GM18909 (cell line): ENCODE measurements around the gene AKR1C2.

Experiments used
- ATAC-seq: cut with Tn5 transposase; IDR thresholded peaks from one replicate; pipeline ENCODE4 v1.9.1; 2021; ENCODE audit warnings: mild to moderate bottlenecking; ENCODE audit not compliant: unreplicated experiment, poor library complexity

The AKR1C2 gene

DNA sequence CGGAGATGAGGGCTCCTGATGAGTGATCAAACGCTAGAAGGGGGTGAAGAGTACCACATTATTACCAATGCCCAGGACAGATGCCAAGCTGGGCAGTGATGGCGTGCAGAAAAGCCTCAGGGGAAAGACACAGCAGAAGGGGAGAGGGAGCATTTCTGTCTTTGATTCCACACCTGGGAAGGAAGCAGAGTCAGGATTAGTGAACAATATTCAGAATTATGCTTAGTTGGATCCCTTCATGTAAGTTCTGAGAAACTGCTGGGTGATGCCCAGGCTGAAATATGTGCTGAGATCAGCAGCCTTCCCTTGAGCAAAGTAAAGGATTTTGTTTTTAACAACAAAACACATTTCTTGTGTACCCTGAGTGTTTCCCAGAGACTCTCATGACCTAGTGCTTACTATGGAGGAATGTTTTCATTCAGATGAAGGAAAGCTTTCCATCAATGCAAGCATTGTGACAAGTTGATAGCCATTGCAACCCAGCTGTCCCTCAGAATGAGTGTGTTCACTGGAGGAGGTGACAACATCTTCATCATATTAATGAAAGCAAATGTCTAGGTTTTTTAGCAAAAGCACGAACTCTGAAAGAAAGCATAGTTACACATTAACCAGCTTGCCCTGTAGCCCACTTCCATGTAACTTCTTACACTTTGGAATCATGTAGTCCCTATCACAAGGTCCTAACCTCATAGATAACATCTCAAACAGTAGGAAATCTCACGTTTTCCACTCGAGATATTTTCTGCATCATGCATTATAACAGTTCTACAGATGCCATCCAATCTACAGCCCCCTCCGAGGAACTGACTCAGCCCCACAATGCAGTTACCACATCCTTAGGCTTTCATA lies 64.2 kb downstream of the AKR1C2 start:
- no peak for ATAC-seq
